SU-DHL-6 (cell line): ENCODE measurements around the gene KHK.

Source experiments
- CTCF ChIP-seq: fragments of 200-600 bp; sonication (generic); IDR thresholded peaks from one replicate; pipeline ENCODE4 v1.5.1; 2017; ENCODE audit warnings: antibody characterized with exemption, mild to moderate bottlenecking, low read length, moderate library complexity; ENCODE audit not compliant: insufficient read depth, poor library complexity, severe bottlenecking
- EZH2phosphoT487 ChIP-seq: fragments of 200-600 bp; sonication (generic), shearing (Covaris generic); conservative IDR thresholded peaks from 2 replicates; pipeline ENCODE4 v1.6.1; 2018; ENCODE audit warnings: mild to moderate bottlenecking, antibody characterized with exemption, low read length, moderate library complexity, mixed read lengths

GRCh38 chr2:27134781-27135477 is 48.4 kb downstream of the KHK start:
- TF ChIP-seq CTCF: no peak
- TF ChIP-seq EZH2phosphoT487: no peak
